ENCODE measurements around the gene APOBEC2. TPM values are rescaled to one million over a fixed set of nuclear protein-coding genes. Genes with fewer than 3 reads are reported as not detected.

APOBEC2 gene
- total RNA-seq, 2 donors from 2014 or later, result 0.31 TPM; not detected in 1

GRCh38 chr6:41045664-41046063 is 7.3 kb upstream of the APOBEC2 start:
- TF ChIP-seq CTCF (conservative IDR thresholded peaks at IDR 0.05), result no peak
- 83 to 88% methylated on average over 2 to 4 of the region's 5 CpGs for WGBS, 2 experiments (ENCODE audit: insufficient coverage in 1 of 2, insufficient read length in 1 of 2)
- no peaks in the 10 kb centered on the region for H3K9me3 ChIP-seq (ENCODE audit: control insufficient read depth, low read length)
- H3K36me3 Mint-ChIP-seq (ENCODE audit: low read depth), result peaks cover under 1% of the 10 kb centered on the region
- no peak overlapping the region for H3K27ac ChIP-seq (ENCODE audit: low read depth, low read length)
- no peaks in the 10 kb centered on the region for H3K27me3 Mint-ChIP-seq (ENCODE audit: insufficient read depth)
- DNase-seq, result no peak
- H3K4me1 Mint-ChIP-seq, result peaks cover 12% of the 10 kb centered on the region
- no peak overlapping the region for H3K9ac ChIP-seq (ENCODE audit: extremely low read depth, low read length, poor library complexity, severe bottlenecking)
- no peaks in the 10 kb centered on the region for H3K9me3 Mint-ChIP-seq
- no peak overlapping the region for H3K4me3 Mint-ChIP-seq
- no peak overlapping the region for H3K4me3 ChIP-seq (ENCODE audit: low read length)
- no peak overlapping the region for H3K27ac Mint-ChIP-seq
- peaks cover 5% of the 10 kb centered on the region for H3K4me1 ChIP-seq (ENCODE audit: control insufficient read depth, insufficient read depth, low read length)
- H3K27me3 ChIP-seq (ENCODE audit: control insufficient read depth, insufficient read depth, low read length, poor library complexity, severe bottlenecking), result no peaks in the 10 kb centered on the region
- no peaks in the 10 kb centered on the region for H3K36me3 ChIP-seq (ENCODE audit: control insufficient read depth, insufficient read depth, low read length)

GRCh38 chr6:41046084-41046483 is 6.9 kb upstream of the APOBEC2 start:
- peaks cover 12% of the 10 kb centered on the region for H3K4me1 Mint-ChIP-seq
- no peak for TF ChIP-seq CTCF (conservative IDR thresholded peaks at IDR 0.05)
- WGBS, 2 experiments (ENCODE audit: insufficient coverage in 1 of 2, insufficient read length in 1 of 2), result 86 to 100% methylated on average over 1 of the region's 1 CpG
- Histone ChIP-seq H3K9ac (ENCODE audit: extremely low read depth, low read length, poor library complexity, severe bottlenecking) (no peak overlapping the region), H3K4me3 (ENCODE audit: low read length) (no peak overlapping the region), H3K4me1 (ENCODE audit: control insufficient read depth, insufficient read depth, low read length) (peaks cover 5% of the 10 kb centered on the region), H3K27ac (ENCODE audit: low read depth, low read length) (no peak overlapping the region), H3K9me3 (ENCODE audit: control insufficient read depth, low read length) (no peaks in the 10 kb centered on the region), H3K27me3 (ENCODE audit: control insufficient read depth, insufficient read depth, low read length, poor library complexity, severe bottlenecking) (no peaks in the 10 kb centered on the region), H3K36me3 (ENCODE audit: control insufficient read depth, insufficient read depth, low read length) (no peaks in the 10 kb centered on the region)
- H3K27ac Mint-ChIP-seq, result no peak overlapping the region
- no peak for DNase-seq
- no peak overlapping the region for H3K4me3 Mint-ChIP-seq
- H3K36me3 Mint-ChIP-seq (ENCODE audit: low read depth), result peaks cover 2% of the 10 kb centered on the region
- H3K27me3 Mint-ChIP-seq (ENCODE audit: insufficient read depth), result no peaks in the 10 kb centered on the region
- no peaks in the 10 kb centered on the region for H3K9me3 Mint-ChIP-seq

- H3K9me3 Mint-ChIP-seq, result no peaks in the 10 kb centered on the region
Measured at GRCh38 chr6:41047306-41047705, 5.7 kb upstream of the APOBEC2 start.

More at GRCh38 chr6:41047306-41047705, 5.7 kb upstream of the APOBEC2 start:
- Histone ChIP-seq H3K4me1 (ENCODE audit: control insufficient read depth, insufficient read depth, low read length) (peaks cover 5% of the 10 kb centered on the region), H3K4me3 (ENCODE audit: low read length) (no peak overlapping the region), H3K9me3 (ENCODE audit: control insufficient read depth, low read length) (no peaks in the 10 kb centered on the region), H3K27ac (ENCODE audit: low read depth, low read length) (no peak overlapping the region), H3K27me3 (ENCODE audit: control insufficient read depth, insufficient read depth, low read length, poor library complexity, severe bottlenecking) (no peaks in the 10 kb centered on the region), H3K9ac (ENCODE audit: extremely low read depth, low read length, poor library complexity, severe bottlenecking) (no peak overlapping the region), H3K36me3 (ENCODE audit: control insufficient read depth, insufficient read depth, low read length) (no peaks in the 10 kb centered on the region)
- no peak for TF ChIP-seq CTCF (conservative IDR thresholded peaks at IDR 0.05)
- WGBS, 2 experiments (ENCODE audit: insufficient coverage in 1 of 2, insufficient read length in 1 of 2), result 95 to 100% methylated on average over 2 of the region's 2 CpGs
- DNase-seq, result no peak
- Mint-ChIP-seq H3K4me1 (peaks cover 21% of the 10 kb centered on the region), H3K27ac (no peak overlapping the region), H3K4me3 (no peak overlapping the region), H3K27me3 (ENCODE audit: insufficient read depth) (no peaks in the 10 kb centered on the region), H3K36me3 (ENCODE audit: low read depth) (peaks cover 2% of the 10 kb centered on the region)

Data from endodermal cell (in vitro differentiated cells).